ENCODE data around the gene CSTPP1.

Gene CSTPP1

GRCh38 chr11:46899501-46900025, 37.0 kb upstream of the CSTPP1 start:
- Histone ChIP-seq H3K9ac (no peak overlapping the region), H4K20me1 (ENCODE audit: insufficient read depth) (no peaks in the 10 kb centered on the region), H3K36me3 (ENCODE audit: insufficient read depth) (no peaks in the 10 kb centered on the region), H3K79me2 (ENCODE audit: insufficient read depth, low read depth) (no peaks in the 10 kb centered on the region), H3K4me3 (IDR thresholded peaks at IDR 0.05; ENCODE audit: insufficient read depth, low read depth, low read length) (no peak overlapping the region), H3K4me1 (ENCODE audit: low read depth, poor library complexity, severe bottlenecking) (no peaks in the 10 kb centered on the region), H3K27me3 (ENCODE audit: insufficient read depth, low read depth) (no peaks in the 10 kb centered on the region), H3K4me2 (no peak overlapping the region), H3K27ac (no peak overlapping the region), H2AFZ (ENCODE audit: low read depth) (no peak overlapping the region)
- no peak for TF ChIP-seq CTCF (conservative IDR thresholded peaks at IDR 0.05; ENCODE audit: low read depth, low read length)

GRCh38 chr11:46900091-46900746, 36.3 kb upstream of the CSTPP1 start:
- Histone ChIP-seq H3K4me3 (IDR thresholded peaks at IDR 0.05; ENCODE audit: insufficient read depth, low read depth, low read length) (no peak overlapping the region), H4K20me1 (ENCODE audit: insufficient read depth) (no peaks in the 10 kb centered on the region), H3K36me3 (ENCODE audit: insufficient read depth) (no peaks in the 10 kb centered on the region), H3K27ac (no peak overlapping the region), H3K79me2 (ENCODE audit: insufficient read depth, low read depth) (no peaks in the 10 kb centered on the region), H2AFZ (ENCODE audit: low read depth) (no peak overlapping the region), H3K4me2 (no peak overlapping the region), H3K27me3 (ENCODE audit: insufficient read depth, low read depth) (no peaks in the 10 kb centered on the region), H3K4me1 (ENCODE audit: low read depth, poor library complexity, severe bottlenecking) (no peaks in the 10 kb centered on the region), H3K9ac (no peak overlapping the region)
- no peak for TF ChIP-seq CTCF (conservative IDR thresholded peaks at IDR 0.05; ENCODE audit: low read depth, low read length)

GRCh38 chr11:46901156-46901555, 35.4 kb upstream of the CSTPP1 start:
- Histone ChIP-seq H3K79me2 (ENCODE audit: insufficient read depth, low read depth) (no peaks in the 10 kb centered on the region), H3K4me2 (no peak overlapping the region), H3K9ac (no peak overlapping the region), H2AFZ (ENCODE audit: low read depth) (no peak overlapping the region), H3K27ac (no peak overlapping the region), H4K20me1 (ENCODE audit: insufficient read depth) (no peaks in the 10 kb centered on the region), H3K27me3 (ENCODE audit: insufficient read depth, low read depth) (no peaks in the 10 kb centered on the region), H3K4me1 (ENCODE audit: low read depth, poor library complexity, severe bottlenecking) (no peaks in the 10 kb centered on the region), H3K36me3 (ENCODE audit: insufficient read depth) (no peaks in the 10 kb centered on the region), H3K4me3 (IDR thresholded peaks at IDR 0.05; ENCODE audit: insufficient read depth, low read depth, low read length) (no peak overlapping the region)
- no peak for TF ChIP-seq CTCF (conservative IDR thresholded peaks at IDR 0.05; ENCODE audit: low read depth, low read length)

- no peak overlapping the region for H3K9ac ChIP-seq
- H4K20me1 ChIP-seq (ENCODE audit: insufficient read depth): no peaks in the 10 kb centered on the region
- H3K27me3 ChIP-seq (ENCODE audit: insufficient read depth, low read depth): no peaks in the 10 kb centered on the region
- no peaks in the 10 kb centered on the region for H3K36me3 ChIP-seq (ENCODE audit: insufficient read depth)
- no peak overlapping the region for H3K4me2 ChIP-seq
- no peak overlapping the region for H2AFZ ChIP-seq (ENCODE audit: low read depth)
- H3K27ac ChIP-seq: no peak overlapping the region
- H3K4me1 ChIP-seq (ENCODE audit: low read depth, poor library complexity, severe bottlenecking): no peaks in the 10 kb centered on the region
- H3K79me2 ChIP-seq (ENCODE audit: insufficient read depth, low read depth): no peaks in the 10 kb centered on the region
- TF ChIP-seq CTCF (conservative IDR thresholded peaks at IDR 0.05; ENCODE audit: low read depth, low read length): no peak
- no peak overlapping the region for H3K4me3 ChIP-seq (IDR thresholded peaks at IDR 0.05; ENCODE audit: insufficient read depth, low read depth, low read length)
Measured at GRCh38 chr11:46902694-46903093, 33.9 kb upstream of the CSTPP1 start.

All from KMS-11 (cell line).